WTC11 (cell line): ENCODE measurements around the gene KIAA0930. TPM values are rescaled to one million over a fixed set of nuclear protein-coding genes. Genes with fewer than 3 reads are reported as not detected.

Source experiments
- ATAC-seq: fragments of 200-7000 bp; cut with Tn5 transposase; 2 replicates; pipeline ENCODE4 v1.10.0; 2021; ENCODE audit warnings: mild to moderate bottlenecking, moderate library complexity
- CTCF ChIA-PET: fragments of 300-600 bp; sonication (Branson Sonifier 250); formaldehyde crosslinking; loops from one replicate; lab custom pipeline; 2021; ENCODE audit warnings: antibody characterized with exemption; lab: Charles Lee
- POLR2A ChIA-PET: fragments of 350-600 bp; sonication (Branson Sonifier 250); formaldehyde crosslinking; loops from one replicate; lab custom pipeline; 2021; ENCODE audit warnings: antibody characterized with exemption; lab: Charles Lee
- DNase-seq: peaks from one replicate; pipeline ENCODE4 v3.0.0; 2021; ENCODE audit warnings: low spot score
- H3K27ac Mint-ChIP-seq: 2 replicates; pipeline ENCODE4 v1.8.0; 2021; ENCODE audit warnings: mixed read lengths
- H3K27me3 Mint-ChIP-seq: 2 replicates; pipeline ENCODE4 v1.8.0; 2021; ENCODE audit warnings: low read depth, mild to moderate bottlenecking, moderate library complexity, mixed read lengths
- H3K36me3 Mint-ChIP-seq: 2 replicates; pipeline ENCODE4 v1.8.0; 2021; ENCODE audit warnings: mixed read lengths
- H3K4me1 Mint-ChIP-seq: 2 replicates; pipeline ENCODE4 v1.8.0; 2022; ENCODE audit warnings: mixed read lengths
- H3K4me3 Mint-ChIP-seq: 2 replicates; pipeline ENCODE4 v1.8.0; 2021; ENCODE audit warnings: mild to moderate bottlenecking, moderate library complexity, mixed read lengths
- H3K9me3 Mint-ChIP-seq: 2 replicates; pipeline ENCODE4 v1.8.0; 2021; ENCODE audit warnings: mixed read lengths
- CBFB ChIP-seq: sonication (generic); formaldehyde crosslinking; IDR thresholded peaks from 2 replicates; pipeline ENCODE4 v1.8.1; 2022; ENCODE audit warnings: mild to moderate bottlenecking, low read depth, missing genetic modification reagents
- CTCF ChIP-seq: fragments of 200-600 bp; IDR thresholded peaks from 2 replicates; pipeline ENCODE4 v1.8.0; 2022; ENCODE audit warnings: antibody characterized with exemption
- ESRRA ChIP-seq: sonication (generic); formaldehyde crosslinking; IDR thresholded peaks from 2 replicates; pipeline ENCODE4 v1.8.1; 2022; ENCODE audit warnings: mild to moderate bottlenecking, missing genetic modification reagents, borderline replicate concordance
- GRHL2 ChIP-seq: fragments of 250-450 bp; sonication (Bioruptor Pico); IDR thresholded peaks from 2 replicates; pipeline ENCODE4 v1.8.0; 2022; ENCODE audit warnings: mild to moderate bottlenecking, moderate library complexity; ENCODE audit not compliant: insufficient replicate concordance, severe bottlenecking
- MXD4 ChIP-seq: fragments of 250-450 bp; sonication (Bioruptor Pico); IDR thresholded peaks from 2 replicates; pipeline ENCODE4 v1.8.0; 2021; ENCODE audit warnings: mild to moderate bottlenecking, moderate library complexity, borderline replicate concordance
- NFATC4 ChIP-seq: fragments of 250-450 bp; sonication (Bioruptor Pico); IDR thresholded peaks from 2 replicates; pipeline ENCODE4 v1.9.0; 2021; ENCODE audit warnings: mild to moderate bottlenecking
- NFYB ChIP-seq: sonication (generic); formaldehyde crosslinking; conservative IDR thresholded peaks from 2 replicates; pipeline ENCODE4 v1.8.0; 2022; ENCODE audit warnings: low read depth, missing genetic modification reagents
- PREB ChIP-seq: sonication (generic); formaldehyde crosslinking; IDR thresholded peaks from 2 replicates; pipeline ENCODE4 v1.8.1; 2022; ENCODE audit warnings: mild to moderate bottlenecking, missing genetic modification reagents, moderate library complexity, borderline replicate concordance
- RELA ChIP-seq: sonication (generic); formaldehyde crosslinking; IDR thresholded peaks from 2 replicates; pipeline ENCODE4 v1.8.1; 2022; ENCODE audit warnings: missing genetic modification reagents, mild to moderate bottlenecking, borderline replicate concordance
- SOX15 ChIP-seq: fragments of 250-450 bp; sonication (Bioruptor Pico); IDR thresholded peaks from 2 replicates; pipeline ENCODE4 v1.9.0; 2021; ENCODE audit warnings: mild to moderate bottlenecking
- STAT6 ChIP-seq: sonication (generic); formaldehyde crosslinking; conservative IDR thresholded peaks from 2 replicates; pipeline ENCODE4 v1.8.1; 2023; ENCODE audit warnings: mild to moderate bottlenecking, low read depth, missing genetic modification reagents, moderate library complexity
- TCF7 ChIP-seq: sonication (generic); formaldehyde crosslinking; IDR thresholded peaks from 2 replicates; pipeline ENCODE4 v1.8.0; 2022; ENCODE audit warnings: mild to moderate bottlenecking, low read depth, missing genetic modification reagents, moderate library complexity
- ZNF219 ChIP-seq: sonication (generic); formaldehyde crosslinking; IDR thresholded peaks from 2 replicates; pipeline ENCODE4 v1.8.0; 2023; ENCODE audit warnings: missing genetic modification reagents, mild to moderate bottlenecking, borderline replicate concordance
- ZNF396 ChIP-seq: fragments of 250-450 bp; sonication (Bioruptor Pico); IDR thresholded peaks from 2 replicates; pipeline ENCODE4 v1.8.0; 2021; ENCODE audit warnings: mild to moderate bottlenecking, moderate library complexity, borderline replicate concordance
- total RNA-seq: library from RNA; stranded (reverse); gene quantifications from 3 replicates; pipeline ENCODE4 v1.2.3, GENCODE V29; 2021

Gene KIAA0930
- total RNA-seq, 1 experiment from 2014 or later: 62.1 TPM

GRCh38 chr22:45254789-45255278 is 14.1 kb upstream of the KIAA0930 start:
- CTCF ChIA-PET: no interaction called here
- no peak for DNase-seq
- POLR2A ChIA-PET: no interaction called here
- Mint-ChIP-seq H3K36me3 (peaks cover 3% of the 10 kb centered on the region; the same call in 1 of the 2 replicates), H3K27ac (no peak overlapping the region), H3K27me3 (no peaks in the 10 kb centered on the region), H3K9me3 (peaks cover 16% of the 10 kb centered on the region), H3K4me1 (peaks cover 2% of the 10 kb centered on the region; the same call in 1 of the 2 replicates), H3K4me3 (no peak overlapping the region)
- ATAC-seq: no peak
- no peak for TF ChIP-seq STAT6
- no peak for TF ChIP-seq GRHL2 (CRISPR knock-in tag)
- TF ChIP-seq ZNF219 (CRISPR knock-in tag): no peak
- TF ChIP-seq NFYB (CRISPR knock-in tag): no peak
- no peak for TF ChIP-seq CBFB
- TF ChIP-seq ESRRA: no peak
- no peak for TF ChIP-seq RELA (CRISPR knock-in tag)

- no peak for DNase-seq
- no peak for ATAC-seq
- Mint-ChIP-seq H3K4me3 (no peak overlapping the region), H3K36me3 (peaks cover 3% of the 10 kb centered on the region; the same call in 1 of the 2 replicates), H3K27ac (no peak overlapping the region), H3K27me3 (no peaks in the 10 kb centered on the region), H3K9me3 (peaks cover 16% of the 10 kb centered on the region), H3K4me1 (no peaks in the 10 kb centered on the region)
- ChIA-PET CTCF (no interaction called here), POLR2A (no interaction called here)
- TF ChIP-seq PREB (CRISPR knock-in tag): no peak
- TF ChIP-seq MXD4 (CRISPR knock-in tag): no peak
- TF ChIP-seq CTCF: no peak
Measured at GRCh38 chr22:45254388-45254787, 13.7 kb upstream of the KIAA0930 start.

- CTCF ChIA-PET: interaction anchor here (1.5 to 2.3 kb wide), 2 partner anchors 44 to 433 kb away, joined by 5 to 7 read pairs; no protein-coding TSS in a partner anchor
- no peak for DNase-seq
Measured at GRCh38 chr22:45253039-45253641, 12.4 kb upstream of the KIAA0930 start.

GRCh38 chr22:45251825-45252224 is 11.1 kb upstream of the KIAA0930 start:
- TF ChIP-seq NFATC4 (CRISPR knock-in tag) (no peak), SOX15 (CRISPR knock-in tag) (no peak)
- Mint-ChIP-seq H3K9me3 (0 out of 2 replicates have a peak, but pooled peaks cover 4% of the 10 kb centered on the region), H3K36me3 (no peaks in the 10 kb centered on the region), H3K4me3 (no peak overlapping the region), H3K27me3 (no peaks in the 10 kb centered on the region), H3K4me1 (no peaks in the 10 kb centered on the region), H3K27ac (no peak overlapping the region)
- ATAC-seq (no peak), DNase-seq (no peak)
- CTCF ChIA-PET: interaction anchor here (0.7 to 2.3 kb wide), 4 partner anchors 42 to 862 kb away, joined by 3 to 7 read pairs (median 4); no protein-coding TSS in a partner anchor
- POLR2A ChIA-PET: interaction anchor here (0.7 kb wide), 1 partner anchor 1507 kb away, joined by 4 read pairs; no protein-coding TSS in a partner anchor

More at GRCh38 chr22:45253039-45253641, 12.4 kb upstream of the KIAA0930 start:
- no peak overlapping the region for H3K27ac Mint-ChIP-seq
- H3K4me1 Mint-ChIP-seq: no peaks in the 10 kb centered on the region
- no peak for ATAC-seq
- TF ChIP-seq ZNF396 (no peak), TCF7 (CRISPR knock-in tag) (no peak)
- no peak overlapping the region for H3K4me3 Mint-ChIP-seq
- POLR2A ChIA-PET: no interaction called here
- H3K36me3 Mint-ChIP-seq: peaks cover 2% of the 10 kb centered on the region; the same call in 1 of the 2 replicates
- H3K27me3 Mint-ChIP-seq: no peaks in the 10 kb centered on the region
- peaks cover 16% of the 10 kb centered on the region for H3K9me3 Mint-ChIP-seq
